GM12875 (cell line): ENCODE results near the gene KIF1B.

ENCODE experiments used
- H3K4me3 ChIP-seq: one replicate; pipeline ENCODE4 v1.5.1; 2011; ENCODE audit warnings: low read depth, low read length, control low read depth
- TF ChIP-seq, protein P1 (sequence below): IDR thresholded peaks from 2 replicates; pipeline ENCODE4 v1.5.1; 2011; ENCODE audit warnings: low read depth, mild to moderate bottlenecking, control low read depth, inconsistent platforms, low read length, moderate library complexity, borderline replicate concordance; ENCODE audit not compliant: insufficient read depth

Gene KIF1B

GRCh38 chr1:10379101-10379620 is 168.8 kb downstream of the KIF1B start:
- TF ChIP-seq, protein P1, sequence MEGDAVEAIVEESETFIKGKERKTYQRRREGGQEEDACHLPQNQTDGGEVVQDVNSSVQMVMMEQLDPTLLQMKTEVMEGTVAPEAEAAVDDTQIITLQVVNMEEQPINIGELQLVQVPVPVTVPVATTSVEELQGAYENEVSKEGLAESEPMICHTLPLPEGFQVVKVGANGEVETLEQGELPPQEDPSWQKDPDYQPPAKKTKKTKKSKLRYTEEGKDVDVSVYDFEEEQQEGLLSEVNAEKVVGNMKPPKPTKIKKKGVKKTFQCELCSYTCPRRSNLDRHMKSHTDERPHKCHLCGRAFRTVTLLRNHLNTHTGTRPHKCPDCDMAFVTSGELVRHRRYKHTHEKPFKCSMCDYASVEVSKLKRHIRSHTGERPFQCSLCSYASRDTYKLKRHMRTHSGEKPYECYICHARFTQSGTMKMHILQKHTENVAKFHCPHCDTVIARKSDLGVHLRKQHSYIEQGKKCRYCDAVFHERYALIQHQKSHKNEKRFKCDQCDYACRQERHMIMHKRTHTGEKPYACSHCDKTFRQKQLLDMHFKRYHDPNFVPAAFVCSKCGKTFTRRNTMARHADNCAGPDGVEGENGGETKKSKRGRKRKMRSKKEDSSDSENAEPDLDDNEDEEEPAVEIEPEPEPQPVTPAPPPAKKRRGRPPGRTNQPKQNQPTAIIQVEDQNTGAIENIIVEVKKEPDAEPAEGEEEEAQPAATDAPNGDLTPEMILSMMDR = no peak
- no peak overlapping the region for H3K4me3 ChIP-seq

- TF ChIP-seq, protein P1 = no peak
- no peak overlapping the region for H3K4me3 ChIP-seq
Measured at GRCh38 chr1:10379676-10380075, 169.3 kb downstream of the KIF1B start.

- H3K4me3 ChIP-seq = no peak overlapping the region
- TF ChIP-seq, protein P1 = no peak
Measured at GRCh38 chr1:10380594-10381275, 170.4 kb downstream of the KIF1B start.

GRCh38 chr1:10383630-10384029 is 173.3 kb downstream of the KIF1B start:
- TF ChIP-seq, protein P1 = no peak
- H3K4me3 ChIP-seq = no peak overlapping the region

- TF ChIP-seq, protein P1 = no peak
- no peak overlapping the region for H3K4me3 ChIP-seq
Measured at GRCh38 chr1:10384219-10384618, 173.8 kb downstream of the KIF1B start.

- no peak overlapping the region for H3K4me3 ChIP-seq
Measured at GRCh38 chr1:10386761-10387676, 176.6 kb downstream of the KIF1B start.

More at GRCh38 chr1:10386761-10387676, 176.6 kb downstream of the KIF1B start:
- TF ChIP-seq, protein P1 = no peak
